ENCODE measurements around the gene PRKN.

PRKN gene

GRCh38 chr6:161736326-161736725 is 991.2 kb downstream of the PRKN start:
- no peak for DNase-seq (ENCODE audit: low read depth)

GRCh38 chr6:161732594-161732993 is 995.0 kb downstream of the PRKN start:
- DNase-seq (ENCODE audit: low read depth): no peak
- H3K4me3 ChIP-seq (ENCODE audit: low read depth, low read length): no peak overlapping the region
- no peak for TF ChIP-seq POLR2A (IDR thresholded peaks at IDR 0.05; ENCODE audit: extremely low read depth, insufficient read length)
- TF ChIP-seq MAX (IDR thresholded peaks at IDR 0.05; ENCODE audit: low read depth, low read length): no peak
- no peak for TF ChIP-seq MYC (IDR thresholded peaks at IDR 0.05; ENCODE audit: low read depth, low read length)
- no peak for TF ChIP-seq CTCF (IDR thresholded peaks at IDR 0.05; ENCODE audit: low read depth, low read length)

More at GRCh38 chr6:161736326-161736725, 991.2 kb downstream of the PRKN start:
- TF ChIP-seq CTCF (IDR thresholded peaks at IDR 0.05; ENCODE audit: low read depth, low read length): no peak
- no peak for TF ChIP-seq MAX (IDR thresholded peaks at IDR 0.05; ENCODE audit: low read depth, low read length)
- TF ChIP-seq MYC (IDR thresholded peaks at IDR 0.05; ENCODE audit: low read depth, low read length): no peak
- TF ChIP-seq POLR2A (IDR thresholded peaks at IDR 0.05; ENCODE audit: extremely low read depth, insufficient read length): no peak
- no peak overlapping the region for H3K4me3 ChIP-seq (ENCODE audit: low read depth, low read length)

GRCh38 chr6:161727083-161727833 is 1000.3 kb downstream of the PRKN start:
- no peak for DNase-seq (ENCODE audit: low read depth)
- TF ChIP-seq CTCF (IDR thresholded peaks at IDR 0.05; ENCODE audit: low read depth, low read length) (no peak), POLR2A (IDR thresholded peaks at IDR 0.05; ENCODE audit: extremely low read depth, insufficient read length) (no peak), MYC (IDR thresholded peaks at IDR 0.05; ENCODE audit: low read depth, low read length) (no peak), MAX (IDR thresholded peaks at IDR 0.05; ENCODE audit: low read depth, low read length) (no peak)
- H3K4me3 ChIP-seq (ENCODE audit: low read depth, low read length): no peak overlapping the region

GRCh38 chr6:161722394-161722793 is 1005.2 kb downstream of the PRKN start:
- TF ChIP-seq MAX (IDR thresholded peaks at IDR 0.05; ENCODE audit: low read depth, low read length) (no peak), MYC (IDR thresholded peaks at IDR 0.05; ENCODE audit: low read depth, low read length) (no peak), POLR2A (IDR thresholded peaks at IDR 0.05; ENCODE audit: extremely low read depth, insufficient read length) (no peak), CTCF (IDR thresholded peaks at IDR 0.05; ENCODE audit: low read depth, low read length) (no peak)
- no peak overlapping the region for H3K4me3 ChIP-seq (ENCODE audit: low read depth, low read length)
- no peak for DNase-seq (ENCODE audit: low read depth)

GRCh38 chr6:161721511-161721910 is 1006.1 kb downstream of the PRKN start:
- no peak for TF ChIP-seq CTCF (IDR thresholded peaks at IDR 0.05; ENCODE audit: low read depth, low read length)
- H3K4me3 ChIP-seq (ENCODE audit: low read depth, low read length): no peak overlapping the region
- DNase-seq (ENCODE audit: low read depth): no peak

GRCh38 chr6:161716176-161716575 is 1011.4 kb downstream of the PRKN start:
- DNase-seq (ENCODE audit: low read depth): no peak
- no peak overlapping the region for H3K4me3 ChIP-seq (ENCODE audit: low read depth, low read length)
- TF ChIP-seq MYC (IDR thresholded peaks at IDR 0.05; ENCODE audit: low read depth, low read length) (no peak), POLR2A (IDR thresholded peaks at IDR 0.05; ENCODE audit: extremely low read depth, insufficient read length) (no peak), CTCF (IDR thresholded peaks at IDR 0.05; ENCODE audit: low read depth, low read length) (no peak), MAX (IDR thresholded peaks at IDR 0.05; ENCODE audit: low read depth, low read length) (no peak)
